Prostate gland (tissue), 2 donors: Measurements from ENCODE around the gene CSF2RB.

ENCODE experiments used
- CTCF ChIP-seq, 4 experiments: fragments of 200-600 bp in 2 of 4; fragments of 450-650 bp in 2 of 4; sonication (generic) in 2 of 4; IDR thresholded peaks; 1 replicate in 3 of 4; 2 replicates in 1 of 4; pipeline ENCODE4 v1.5.1; 2016 to 2019; ENCODE audit warnings: antibody characterized with exemption in 4 of 4, mild to moderate bottlenecking in 2 of 4, moderate library complexity in 2 of 4
- POLR2A ChIP-seq: fragments of 450-650 bp; IDR thresholded peaks from one replicate; pipeline ENCODE4 v1.6.1; 2016; ENCODE audit warnings: antibody characterized with exemption, mild to moderate bottlenecking

- TF ChIP-seq CTCF (IDR thresholded peaks at IDR 0.05) (no peak), POLR2A (no peak)
Measured at GRCh38 chr22:36977401-36977861, 64.0 kb downstream of the CSF2RB start.
